Measurements from ENCODE around the gene APP.

The APP gene

GRCh38 chr21:25984538-25984937 lies 186.0 kb downstream of the APP start:
- no peak overlapping the region for H3K4me3 ChIP-seq (replicated peaks; ENCODE audit: low read depth, low read length)
- no peak for TF ChIP-seq CTCF (IDR thresholded peaks at IDR 0.05; ENCODE audit: low read depth, low read length, missing control alignments)
- no peak for DNase-seq (ENCODE audit: extremely low read depth, low read depth)

GRCh38 chr21:25983745-25984144 lies 186.8 kb downstream of the APP start:
- no peak overlapping the region for H3K4me3 ChIP-seq (replicated peaks; ENCODE audit: low read depth, low read length)
- DNase-seq (ENCODE audit: extremely low read depth, low read depth) = no peak
- no peak for TF ChIP-seq CTCF (IDR thresholded peaks at IDR 0.05; ENCODE audit: low read depth, low read length, missing control alignments)

GRCh38 chr21:25980710-25981109 lies 189.9 kb downstream of the APP start:
- TF ChIP-seq CTCF (IDR thresholded peaks at IDR 0.05; ENCODE audit: low read depth, low read length, missing control alignments) = no peak
- H3K4me3 ChIP-seq (replicated peaks; ENCODE audit: low read depth, low read length) = no peak overlapping the region
- no peak for DNase-seq (ENCODE audit: extremely low read depth, low read depth)

- H3K4me3 ChIP-seq (replicated peaks; ENCODE audit: low read depth, low read length) = no peak overlapping the region
- no peak for TF ChIP-seq CTCF (IDR thresholded peaks at IDR 0.05; ENCODE audit: low read depth, low read length, missing control alignments)
- no peak for DNase-seq (ENCODE audit: extremely low read depth, low read depth)
Observed at GRCh38 chr21:25979845-25980616, 190.5 kb downstream of the APP start.

GRCh38 chr21:25977068-25977611 lies 193.4 kb downstream of the APP start:
- TF ChIP-seq CTCF (IDR thresholded peaks at IDR 0.05; ENCODE audit: low read depth, low read length, missing control alignments) = no peak
- H3K4me3 ChIP-seq (replicated peaks; ENCODE audit: low read depth, low read length) = no peak overlapping the region
- no peak for DNase-seq (ENCODE audit: extremely low read depth, low read depth)

GRCh38 chr21:25974964-25975363 lies 195.6 kb downstream of the APP start:
- TF ChIP-seq CTCF (IDR thresholded peaks at IDR 0.05; ENCODE audit: low read depth, low read length, missing control alignments) = no peak
- H3K4me3 ChIP-seq (replicated peaks; ENCODE audit: low read depth, low read length) = no peak overlapping the region
- DNase-seq (ENCODE audit: extremely low read depth, low read depth) = no peak
